PC-9 (cell line): Measurements from ENCODE around the gene TCEA2. TPM values are rescaled to one million over a fixed set of nuclear protein-coding genes. Genes with fewer than 3 reads are reported as not detected.

Experiments used
- BruUV-seq: library from RNA; stranded (reverse); fragments of 400-500 nt; replicated peaks from 2 replicates; lab custom pipeline; 2021; lab: Mats Ljungman, UMichigan
- CTCF ChIA-PET: fragments of 300-600 bp; sonication (Branson Sonifier 250); formaldehyde crosslinking; loops from one replicate; lab custom pipeline; 2022; ENCODE audit warnings: antibody characterized with exemption; lab: Charles Lee
- POLR2A ChIA-PET: fragments of 300-600 bp; sonication (Branson Sonifier 250); formaldehyde crosslinking; loops from one replicate; lab custom pipeline; 2022; ENCODE audit warnings: antibody characterized with exemption; ENCODE audit not compliant: unreplicated experiment; lab: Charles Lee
- DNase-seq, 2 experiments: peaks; one replicate each; pipeline versions ENCODE4 v3.0.0 to v3.0.0-alpha.2; 2015 to 2022; ENCODE audit warnings: mixed read lengths in 1 of 2
- H2AFZ ChIP-seq: fragments of 200-600 bp; sonication (generic); 2 replicates; pipeline ENCODE4 v1.8.1; 2017; ENCODE audit warnings: antibody characterized with exemption
- H3F3A ChIP-seq: fragments of 200-600 bp; sonication (generic); 2 replicates; pipeline ENCODE4 v1.8.1; 2017; ENCODE audit warnings: antibody characterized with exemption, mild to moderate bottlenecking, low read depth; ENCODE audit not compliant: insufficient read depth
- H3K27ac ChIP-seq: fragments of 200-600 bp; sonication (generic); 2 replicates; pipeline ENCODE4 v1.6.1; 2016; ENCODE audit warnings: mixed run types
- H3K27me3 ChIP-seq: fragments of 200-600 bp; sonication (generic); 2 replicates; pipeline ENCODE4 v1.6.1; 2016; ENCODE audit warnings: low read depth, mixed run types; ENCODE audit not compliant: insufficient read depth
- H3K36me3 ChIP-seq: fragments of 200-600 bp; sonication (generic); 2 replicates; pipeline ENCODE4 v1.6.1; 2016; ENCODE audit warnings: low read depth, mixed run types
- H3K4me1 ChIP-seq: fragments of 200-600 bp; sonication (generic); replicated peaks from 2 replicates; pipeline ENCODE4 v1.6.1; 2016; ENCODE audit warnings: mixed run types; ENCODE audit not compliant: insufficient read depth
- H3K4me2 ChIP-seq: fragments of 200-600 bp; sonication (generic); 2 replicates; pipeline ENCODE4 v1.6.1; 2017; ENCODE audit warnings: mixed run types
- H3K4me3 ChIP-seq: fragments of 200-600 bp; sonication (generic); 2 replicates; pipeline ENCODE4 v1.6.1; 2016; ENCODE audit warnings: mixed run types
- H3K79me2 ChIP-seq: fragments of 200-600 bp; sonication (generic); 2 replicates; pipeline ENCODE4 v1.6.1; 2017; ENCODE audit warnings: low read depth, mixed run types
- H3K9me2 ChIP-seq: fragments of 200-600 bp; sonication (generic); 2 replicates; pipeline ENCODE4 v1.8.1; 2017; ENCODE audit warnings: mild to moderate bottlenecking; ENCODE audit not compliant: insufficient read depth
- H3K9me3 ChIP-seq: fragments of 200-600 bp; sonication (generic); 2 replicates; pipeline ENCODE4 v1.8.1; 2016; ENCODE audit warnings: low read depth; ENCODE audit not compliant: insufficient read depth
- H4K20me1 ChIP-seq: fragments of 200-600 bp; sonication (generic); 2 replicates; pipeline ENCODE4 v1.8.1; 2017; ENCODE audit not compliant: insufficient read depth
- CTCF ChIP-seq: fragments of 200-600 bp; sonication (generic); conservative IDR thresholded peaks from 2 replicates; pipeline ENCODE4 v1.6.1; 2017; ENCODE audit warnings: mixed run types, antibody characterized with exemption, mild to moderate bottlenecking, moderate library complexity
- EZH2 ChIP-seq: fragments of 200-600 bp; sonication (generic); IDR thresholded peaks from 2 replicates; pipeline ENCODE4 v1.8.0; 2017; ENCODE audit warnings: antibody characterized with exemption, low read depth
- intact Hi-C: fragments of 100-400 bp; cut with micrococcal nuclease; formaldehyde crosslinking; loops from one replicate; pipeline ENCODE4 v1.10.0; 2022; ENCODE audit not compliant: unreplicated experiment
- total RNA-seq: library from RNA; stranded (reverse); gene quantifications from 2 replicates; pipeline ENCODE4 v1.2.3, GENCODE V29; 2021

TCEA2 gene
- total RNA-seq, 1 experiment from 2014 or later: 100 TPM

- ChIA-PET CTCF (interaction anchor here (1.0 to 1.1 kb wide), 2 partner anchors 60 to 80 kb away, joined by 7 read pairs; no protein-coding TSS in a partner anchor), POLR2A (interaction anchor here (0.6 kb wide), 2 partner anchors 501 to 1166 kb away, joined by 3 to 6 read pairs; no protein-coding TSS in a partner anchor)
- intact Hi-C loops: no loop called here
- Histone ChIP-seq H3K79me2 (no peaks in the 10 kb centered on the region), H2AFZ (no peak overlapping the region), H3K4me2 (no peak overlapping the region), H3K36me3 (no peaks in the 10 kb centered on the region), H3K4me1 (peaks cover 26% of the 10 kb centered on the region), H4K20me1 (0 out of 2 replicates have a peak, but pooled peaks cover 3% of the 10 kb centered on the region), H3K4me3 (no peak overlapping the region), H3K27ac (no peak overlapping the region), H3K27me3 (peaks cover 20% of the 10 kb centered on the region; the same call in 1 of the 2 replicates), H3K9me2 (no peaks in the 10 kb centered on the region), H3K9me3 (no peaks in the 10 kb centered on the region), H3F3A (peaks cover 26% of the 10 kb centered on the region)
- BruUV-seq: no TSS peak
- TF ChIP-seq EZH2: no peak
- no peak for TF ChIP-seq CTCF
- no peak for DNase-seq
Observed at GRCh38 chr20:64040231-64041039, 22.6 kb upstream of the TCEA2 start.

GRCh38 chr20:64041040-64041780 lies 21.8 kb upstream of the TCEA2 start:
- Histone ChIP-seq H4K20me1 (no peaks in the 10 kb centered on the region), H3K4me2 (no peak overlapping the region), H3K4me3 (no peak overlapping the region), H3K9me2 (no peaks in the 10 kb centered on the region), H3K36me3 (no peaks in the 10 kb centered on the region), H3K27me3 (peaks cover 20% of the 10 kb centered on the region; the same call in 1 of the 2 replicates), H3K79me2 (no peaks in the 10 kb centered on the region), H3K4me1 (peaks cover 30% of the 10 kb centered on the region), H3K9me3 (no peaks in the 10 kb centered on the region), H2AFZ (no peak overlapping the region), H3K27ac (no peak overlapping the region), H3F3A (peaks cover 25% of the 10 kb centered on the region)
- BruUV-seq: no TSS peak
- TF ChIP-seq CTCF: no peak
- no peak for TF ChIP-seq EZH2
- no peak for DNase-seq
- CTCF ChIA-PET: interaction anchor here (0.5 to 1.0 kb wide), 2 partner anchors 61 to 266 kb away, joined by 4 to 7 read pairs; no protein-coding TSS in a partner anchor
- intact Hi-C loops: no loop called here
- POLR2A ChIA-PET: interaction anchor here (0.6 kb wide), 1 partner anchor 1166 kb away, joined by 6 read pairs; no protein-coding TSS in a partner anchor

GRCh38 chr20:64041781-64042053 lies 21.3 kb upstream of the TCEA2 start:
- Histone ChIP-seq H3K4me3 (no peak overlapping the region), H3K4me2 (no peak overlapping the region), H3K79me2 (no peaks in the 10 kb centered on the region), H3K9me2 (no peaks in the 10 kb centered on the region), H3K27me3 (peaks cover 20% of the 10 kb centered on the region; the same call in 1 of the 2 replicates), H4K20me1 (no peaks in the 10 kb centered on the region), H3K4me1 (peaks cover 30% of the 10 kb centered on the region), H3K27ac (no peak overlapping the region), H3K9me3 (no peaks in the 10 kb centered on the region), H3F3A (peaks cover 25% of the 10 kb centered on the region), H2AFZ (no peak overlapping the region), H3K36me3 (no peaks in the 10 kb centered on the region)
- intact Hi-C loops: no loop called here
- no peak for DNase-seq
- no TSS peak for BruUV-seq
- ChIA-PET CTCF (no interaction called here), POLR2A (no interaction called here)
- TF ChIP-seq CTCF (no peak), EZH2 (no peak)
